ENCODE results near the gene NKX1-2.

Gene NKX1-2

DNA sequence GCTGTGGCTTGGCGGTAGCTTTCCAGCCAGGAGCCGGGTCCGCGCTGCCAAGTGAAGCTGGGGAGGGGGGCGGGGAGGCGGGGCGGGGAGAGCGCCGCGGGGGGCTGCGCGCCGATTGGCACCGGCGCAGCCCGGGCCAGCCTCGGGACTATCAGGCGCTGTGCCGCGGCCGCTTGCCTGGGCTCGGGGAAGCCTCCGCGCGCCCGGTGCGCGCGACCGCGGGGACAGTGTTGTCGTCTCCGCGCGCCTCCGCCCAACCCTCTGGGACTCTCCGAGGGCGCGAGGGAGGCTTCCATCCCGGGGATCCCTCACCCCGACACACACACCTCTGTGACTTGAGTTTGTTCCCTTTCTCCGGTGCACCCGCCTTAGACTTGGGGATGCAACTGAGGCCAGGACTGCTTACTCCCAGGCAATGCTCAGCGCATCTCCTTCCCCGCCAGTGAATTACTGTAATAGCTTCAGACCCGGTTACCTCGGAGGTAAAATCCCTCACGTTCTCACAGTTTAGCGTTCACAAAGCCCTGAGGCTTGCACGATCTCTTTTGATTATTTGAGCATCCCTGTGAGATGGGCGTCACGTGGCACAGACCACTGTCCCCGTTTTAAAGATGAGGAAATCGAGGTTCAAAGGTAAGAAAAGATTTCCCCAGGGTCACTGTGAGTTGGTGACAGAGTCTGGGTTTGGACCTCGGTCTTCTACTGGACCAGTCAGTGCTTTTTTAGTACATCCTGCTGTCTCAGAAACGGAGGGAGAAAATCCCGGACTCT, at the start of gene NKX1-2:
NKX1-2 (minus strand) TSS at position 24 of the 771 bp plus-strand sequence. CDS start 92 bp downstream, outside the sequence.
- DNase-seq (ENCODE audit: low read depth in 2 of 2): no peak

DNA sequence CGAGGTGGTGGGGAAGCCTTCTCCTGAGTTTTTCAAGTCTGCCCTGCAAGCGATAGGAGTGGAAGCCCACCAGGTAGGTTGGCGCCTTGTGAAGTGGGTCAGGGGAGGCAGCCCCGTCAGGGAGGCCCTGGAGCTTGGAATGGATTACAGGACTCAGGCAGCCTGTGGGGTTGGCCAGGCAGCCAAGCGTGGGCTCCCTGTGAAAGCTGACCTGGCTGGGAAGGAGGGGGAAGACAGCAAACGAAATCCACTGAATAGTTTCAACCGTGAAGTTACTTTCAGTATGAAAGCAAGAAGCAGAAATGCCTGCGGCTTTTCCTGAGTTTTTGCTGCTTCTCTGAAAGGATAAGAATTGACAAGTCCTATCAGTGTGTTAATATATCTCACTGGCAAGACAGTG, 48.2 kb upstream of the NKX1-2 start:
- DNase-seq (ENCODE audit: low read depth in 2 of 2): no peak

DNA sequence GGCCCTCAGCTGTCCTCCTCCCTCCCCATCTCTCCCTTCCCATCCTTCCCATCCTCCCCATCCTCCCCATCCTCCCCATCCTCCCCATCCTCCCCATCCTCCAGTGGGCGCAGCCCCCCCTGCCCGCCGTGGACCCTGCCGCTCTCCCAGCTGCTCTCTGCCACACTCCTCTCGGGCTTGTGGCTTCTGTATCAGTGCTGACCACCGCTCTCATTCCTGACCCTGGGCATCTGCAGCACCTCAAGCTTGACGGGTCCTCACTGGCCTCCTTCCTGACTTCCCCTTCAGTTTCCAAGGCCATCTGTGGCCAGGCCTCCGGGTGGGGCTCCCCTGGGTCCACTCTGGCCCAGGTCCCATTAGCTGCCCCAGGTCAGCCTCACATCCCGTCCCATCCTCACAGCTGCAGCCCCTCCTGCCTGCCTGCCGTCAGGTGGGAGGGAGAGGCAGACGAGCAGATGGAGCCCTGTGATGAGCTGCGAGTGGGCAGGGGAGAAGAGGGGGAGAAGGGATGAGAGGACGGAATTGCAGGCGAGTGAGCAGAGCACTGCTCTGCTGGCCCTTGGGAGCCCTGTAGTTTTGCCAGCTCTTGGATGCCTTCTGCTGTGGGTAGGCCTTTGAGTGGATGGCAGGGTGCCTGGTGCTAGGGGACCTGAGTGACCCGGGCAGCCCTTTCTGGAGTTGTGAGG, 47.5 kb upstream of the NKX1-2 start:
- DNase-seq (ENCODE audit: low read depth in 2 of 2): no peak

DNA sequence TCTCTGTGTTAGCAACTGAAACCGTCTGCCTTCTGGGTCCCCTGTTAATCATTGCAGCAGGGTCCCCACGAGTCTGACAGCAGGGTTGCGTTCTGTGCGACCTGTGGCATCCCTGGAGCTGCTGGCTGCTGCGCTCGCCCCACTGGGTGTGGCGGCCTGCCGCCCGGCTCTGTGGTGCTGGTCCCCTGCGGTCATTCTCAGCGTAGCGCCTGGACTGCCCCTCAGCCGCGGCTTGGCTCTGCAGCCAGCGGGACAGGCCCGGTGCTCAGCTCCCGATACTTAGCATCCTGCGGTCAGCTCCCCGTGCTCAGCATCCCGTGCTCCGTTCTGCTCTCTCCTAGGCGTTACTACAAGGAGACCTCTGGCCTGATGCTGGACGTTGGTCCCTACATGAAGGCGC, 46.8 kb upstream of the NKX1-2 start:
- DNase-seq (ENCODE audit: low read depth in 2 of 2): no peak

DNA sequence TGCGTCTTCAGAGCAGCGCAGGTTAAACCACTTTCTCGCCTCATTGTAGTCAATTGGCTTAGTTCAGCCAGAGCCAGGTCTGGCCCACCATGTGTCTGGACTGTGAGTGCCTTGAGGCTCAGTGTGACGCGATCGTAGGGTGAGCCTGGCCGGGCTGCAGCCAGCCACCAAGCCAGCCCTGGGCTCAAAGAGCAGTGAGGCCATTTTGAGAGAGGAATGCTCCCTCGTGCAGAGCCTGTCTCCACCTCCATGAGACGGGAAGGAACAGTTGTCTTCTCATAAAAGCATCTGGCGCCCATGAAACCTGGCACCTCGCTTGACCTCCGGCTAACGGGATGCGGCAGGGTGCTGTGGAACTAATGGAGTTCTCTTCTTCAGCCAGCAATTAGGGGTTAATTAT, 46.3 kb upstream of the NKX1-2 start:
- DNase-seq (ENCODE audit: low read depth in 2 of 2): no peak

DNA sequence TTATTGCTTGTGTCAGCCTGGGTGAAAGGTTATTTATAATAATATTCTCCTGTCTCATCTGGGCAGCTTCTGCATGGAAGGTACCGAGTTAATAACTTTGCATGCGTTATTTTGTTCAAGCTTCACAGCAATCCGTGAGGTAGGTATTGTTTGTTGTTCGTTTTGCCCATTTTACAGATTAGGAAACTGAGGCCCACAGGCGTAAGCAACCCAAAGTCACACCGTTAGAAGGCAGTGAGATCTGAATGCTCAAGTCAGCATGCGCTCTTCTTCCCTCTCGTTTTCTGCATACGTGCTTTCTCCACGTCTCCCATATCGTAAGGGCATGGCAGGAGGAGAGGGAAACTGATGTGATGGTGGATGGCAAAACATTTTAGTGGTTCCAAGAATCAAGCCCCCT, 45.9 kb upstream of the NKX1-2 start:
- no peak for DNase-seq (ENCODE audit: low read depth in 2 of 2)

DNA sequence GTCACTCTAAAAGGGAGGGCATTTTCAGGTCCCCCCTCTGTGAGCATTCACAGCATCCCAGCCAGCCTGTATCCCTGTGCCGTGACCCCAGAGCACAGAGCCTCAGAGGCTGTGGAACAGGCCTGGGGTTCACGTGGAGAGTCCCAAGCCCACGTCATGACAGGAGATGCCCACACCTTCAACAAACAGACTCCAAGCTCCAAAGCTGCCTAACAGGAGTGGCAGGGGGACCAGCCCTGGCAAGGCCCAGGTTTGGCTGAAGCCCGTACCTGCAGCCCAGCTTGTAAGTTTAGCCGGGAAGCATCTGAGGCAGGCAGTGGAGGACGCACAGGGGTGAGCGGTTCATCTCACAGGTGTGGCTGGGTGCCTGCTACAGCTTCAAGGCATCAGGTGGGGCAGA, 45.3 kb upstream of the NKX1-2 start:
- DNase-seq (ENCODE audit: low read depth in 2 of 2): no peak

DNA sequence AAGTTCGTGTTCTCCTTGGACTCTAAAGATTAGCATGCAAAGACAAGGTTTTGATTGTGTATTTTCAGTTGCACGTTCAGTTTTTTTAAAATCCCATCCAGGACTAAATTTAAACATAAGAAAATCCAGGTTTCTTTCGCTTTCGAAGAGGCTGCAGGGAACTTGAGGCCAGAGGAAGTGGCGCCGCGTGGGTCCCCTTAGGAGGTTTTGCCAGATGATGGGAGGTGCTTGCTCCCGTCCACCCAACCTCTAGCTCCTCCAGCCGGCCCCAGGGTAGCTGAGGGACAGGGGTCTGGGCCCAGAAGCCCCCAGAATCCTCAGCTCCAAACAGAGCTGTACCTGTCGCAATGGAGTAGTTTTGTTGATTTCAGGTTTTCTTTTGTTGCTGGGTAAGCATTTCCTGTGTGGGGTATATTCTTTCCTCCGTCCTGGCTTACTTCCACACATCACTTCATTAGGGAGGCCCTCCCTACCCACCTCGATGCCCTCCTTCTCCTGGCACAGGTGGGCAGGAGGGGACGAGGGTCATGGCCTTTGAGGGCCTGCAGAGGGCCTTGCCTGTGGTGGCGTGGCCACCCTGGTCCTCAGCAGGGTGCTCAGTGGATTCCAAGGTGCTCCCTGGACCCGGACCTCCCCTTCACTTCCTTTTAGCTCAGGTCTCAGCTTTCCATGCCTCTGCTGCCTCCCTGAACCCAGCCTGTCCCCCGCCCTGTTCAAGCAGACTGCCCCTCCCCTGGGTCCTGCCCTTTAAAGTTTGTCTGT, 44.4 kb upstream of the NKX1-2 start:
- DNase-seq (ENCODE audit: low read depth in 2 of 2): no peak

DNA sequence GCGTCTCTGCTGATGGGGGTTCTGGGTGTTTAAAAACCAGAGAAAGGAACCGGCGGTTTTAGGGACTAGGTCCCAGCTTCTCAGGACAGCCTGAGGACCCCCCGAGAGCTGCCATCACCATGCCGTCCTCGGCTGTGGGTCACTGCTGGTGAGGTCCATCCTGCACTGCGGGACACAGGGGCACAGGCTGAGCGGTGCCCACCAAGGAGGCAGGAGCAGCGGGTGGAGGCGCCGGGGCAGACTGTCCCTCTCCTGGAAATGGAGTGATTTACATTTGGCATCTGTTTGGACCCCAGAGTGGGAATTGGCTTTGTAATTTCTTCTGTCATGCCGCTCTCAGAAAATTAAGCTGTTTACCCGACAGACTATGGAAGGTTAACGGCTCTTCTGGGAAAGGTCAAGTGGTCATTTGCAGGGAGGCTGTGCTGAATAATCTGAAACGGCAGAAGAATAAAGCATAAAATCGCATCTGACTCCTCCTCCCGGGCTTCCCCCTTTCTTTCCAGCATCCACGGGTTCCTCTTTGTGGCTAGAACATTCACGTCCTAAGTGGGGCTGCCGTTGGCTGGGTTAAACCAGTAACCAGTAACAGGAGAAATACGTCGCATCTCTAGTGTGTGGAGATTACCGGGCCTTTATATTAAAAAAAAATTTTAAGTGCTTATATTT, 43.5 kb upstream of the NKX1-2 start:
- DNase-seq (ENCODE audit: low read depth in 2 of 2): no peak

DNA sequence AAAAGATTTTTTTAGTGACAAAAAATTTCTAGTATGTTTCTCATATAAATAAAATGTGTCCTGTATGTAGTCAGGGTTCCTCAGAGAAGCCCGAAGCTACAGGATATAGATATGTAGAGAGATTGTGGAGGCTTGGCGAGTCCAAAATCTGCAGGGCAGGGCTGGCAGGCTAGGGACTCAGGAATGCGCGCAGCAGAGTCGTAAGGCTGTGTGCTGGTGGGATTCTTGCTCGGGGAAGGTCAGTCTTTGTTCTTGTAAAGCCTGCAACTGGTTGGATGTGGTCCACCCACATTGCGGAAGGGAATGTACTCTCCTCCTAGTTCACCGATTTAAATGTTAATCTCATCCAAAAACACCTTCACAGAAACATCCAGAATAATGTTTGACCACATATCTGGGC, 42.4 kb upstream of the NKX1-2 start:
- no peak for DNase-seq (ENCODE audit: low read depth in 2 of 2)

DNA sequence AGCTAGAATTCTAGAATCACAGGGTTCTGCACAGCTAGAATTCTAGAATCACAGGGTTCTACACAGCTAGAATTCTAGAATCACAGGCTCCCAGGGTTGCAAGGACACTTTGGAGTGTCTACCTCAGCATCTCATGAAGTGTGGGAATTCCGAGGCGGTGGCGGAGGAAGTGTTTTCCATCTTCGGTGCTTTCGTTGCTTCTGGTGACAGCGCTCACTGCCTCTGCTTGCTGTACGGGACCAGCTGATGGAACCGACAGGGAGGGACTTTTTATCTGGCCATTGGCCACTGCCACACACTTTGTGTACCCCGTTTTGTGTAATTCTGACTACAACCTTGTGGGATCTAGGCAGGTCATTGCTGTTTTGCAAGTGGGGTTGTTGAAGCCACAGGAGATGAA, 41.3 kb upstream of the NKX1-2 start:
- DNase-seq (ENCODE audit: low read depth in 2 of 2): no peak

DNA sequence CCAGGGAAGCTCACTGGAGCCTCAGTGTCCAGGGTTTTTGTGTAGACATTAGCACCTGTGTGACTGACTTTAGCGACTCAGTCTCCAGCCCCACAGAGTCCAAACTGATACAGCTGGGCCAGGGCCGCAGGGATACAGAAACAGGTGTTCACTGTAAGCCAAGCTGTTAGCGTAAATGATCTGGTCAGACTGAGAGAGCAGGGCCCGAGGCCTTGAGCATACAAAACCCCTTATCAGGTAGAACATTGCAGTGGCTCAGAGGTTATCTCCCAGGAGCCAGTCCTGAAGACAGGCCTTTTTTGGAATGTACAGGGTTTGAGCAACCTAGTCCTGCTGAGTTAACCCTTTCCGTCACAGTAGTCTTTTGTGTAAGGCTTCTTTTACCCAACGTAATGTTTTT, 36.8 kb upstream of the NKX1-2 start:
- no peak for DNase-seq (ENCODE audit: low read depth in 2 of 2)

DNA sequence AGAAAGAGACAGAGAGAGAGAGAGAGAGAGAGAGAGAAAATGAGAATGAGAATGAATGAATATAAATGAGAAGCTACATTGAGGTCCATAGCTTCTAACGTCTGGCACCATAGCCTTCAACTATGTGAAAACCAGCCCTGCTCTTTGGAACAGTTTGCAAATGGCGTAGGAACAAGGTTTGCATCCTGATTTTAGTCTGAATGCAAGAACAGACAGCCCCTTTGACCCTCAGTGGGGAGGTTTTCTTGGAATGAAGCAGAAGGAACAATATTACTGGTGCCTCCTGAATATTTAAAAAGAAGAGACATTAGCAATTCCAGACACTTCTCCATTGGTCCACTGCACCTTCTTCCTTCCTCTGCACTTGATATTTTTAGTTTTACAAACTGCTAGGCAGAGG, 34.8 kb upstream of the NKX1-2 start:
- DNase-seq (ENCODE audit: low read depth in 2 of 2): no peak

DNA sequence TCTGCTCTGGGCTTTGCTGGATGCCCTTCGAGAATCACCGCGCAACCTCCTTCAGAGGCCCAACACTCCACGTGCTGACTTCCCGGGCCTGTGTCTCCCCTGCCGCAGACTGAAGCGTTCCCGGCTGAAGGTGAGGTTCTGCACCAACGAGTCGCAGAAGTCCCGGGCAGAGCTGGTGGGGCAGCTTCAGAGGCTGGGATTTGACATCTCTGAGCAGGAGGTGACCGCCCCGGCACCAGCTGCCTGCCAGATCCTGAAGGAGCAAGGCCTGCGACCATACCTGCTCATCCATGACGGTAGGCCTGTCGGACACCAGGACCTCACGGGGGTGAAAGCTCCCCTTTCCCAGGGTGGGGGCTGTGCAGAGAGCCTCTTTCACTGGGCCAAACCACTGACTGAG, 34.2 kb upstream of the NKX1-2 start:
- no peak for DNase-seq (ENCODE audit: low read depth in 2 of 2)

DNA sequence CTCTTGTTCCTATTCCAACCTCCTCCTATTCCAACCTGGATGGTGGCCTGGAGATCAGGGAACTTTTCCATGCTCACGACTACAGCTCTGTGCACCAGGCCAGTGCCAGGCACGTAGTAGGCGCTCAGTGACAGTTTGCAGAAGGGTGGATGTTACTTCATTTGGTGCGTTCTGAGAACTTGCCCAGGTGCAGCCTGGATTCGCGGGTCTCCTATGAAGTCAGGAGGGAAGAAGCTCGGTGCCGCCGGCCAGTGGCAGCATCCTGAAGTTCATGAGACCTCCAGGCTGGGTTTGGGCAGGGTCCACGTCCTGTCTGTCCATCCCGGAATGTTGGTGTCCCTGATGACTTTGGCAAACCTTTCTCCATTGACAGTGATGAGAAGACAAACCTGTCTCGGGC, 33.0 kb upstream of the NKX1-2 start:
- DNase-seq (ENCODE audit: low read depth in 2 of 2): no peak

DNA sequence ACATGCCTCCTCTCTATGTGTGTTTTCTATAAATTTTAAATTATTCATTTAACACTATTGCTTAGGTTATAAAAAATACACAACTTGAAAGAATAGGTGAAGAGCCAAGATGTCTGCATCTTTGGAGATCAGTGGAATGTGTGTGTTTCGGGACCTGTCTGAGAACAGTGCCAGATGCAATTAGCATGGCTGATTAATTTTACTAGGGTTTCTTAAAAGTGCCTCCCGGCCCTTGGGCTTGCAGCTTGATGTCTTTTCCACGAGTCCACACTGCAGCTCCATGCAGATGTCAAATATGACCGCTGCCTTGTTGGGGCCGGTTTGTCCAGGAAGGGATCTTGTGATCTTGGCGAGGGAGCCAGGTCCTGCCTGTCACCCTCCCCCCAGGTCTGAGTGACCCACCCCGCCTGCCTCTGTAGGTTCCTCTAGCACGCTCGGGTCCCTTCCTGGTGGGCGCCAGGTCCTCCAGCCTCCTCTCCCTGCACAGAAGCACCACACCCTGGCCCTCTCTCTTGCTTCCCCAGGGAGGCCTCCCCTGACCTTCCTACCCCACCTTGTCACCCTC, 32.5 kb upstream of the NKX1-2 start:
- DNase-seq (ENCODE audit: low read depth in 2 of 2): no peak

DNA sequence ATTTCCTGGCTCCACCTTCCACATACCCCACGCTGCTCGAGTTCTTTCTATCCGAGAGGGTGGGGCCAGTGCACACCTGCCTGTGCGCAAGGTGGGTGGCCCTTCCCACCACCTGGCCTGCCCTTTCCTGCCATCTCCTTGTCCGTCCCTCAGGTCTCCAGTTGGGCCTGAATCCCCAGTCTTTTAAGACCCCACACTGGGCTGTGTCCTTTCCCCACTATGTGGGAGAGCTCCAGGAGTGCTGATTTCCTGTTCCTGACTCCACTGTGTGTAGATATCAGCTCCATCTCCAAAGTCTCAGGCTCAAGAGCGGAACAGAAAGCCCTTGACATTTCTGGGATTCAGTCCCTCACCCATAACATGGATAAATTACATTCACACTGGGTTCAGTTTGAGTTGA, 31.9 kb upstream of the NKX1-2 start:
- no peak for DNase-seq (ENCODE audit: low read depth in 2 of 2)

DNA sequence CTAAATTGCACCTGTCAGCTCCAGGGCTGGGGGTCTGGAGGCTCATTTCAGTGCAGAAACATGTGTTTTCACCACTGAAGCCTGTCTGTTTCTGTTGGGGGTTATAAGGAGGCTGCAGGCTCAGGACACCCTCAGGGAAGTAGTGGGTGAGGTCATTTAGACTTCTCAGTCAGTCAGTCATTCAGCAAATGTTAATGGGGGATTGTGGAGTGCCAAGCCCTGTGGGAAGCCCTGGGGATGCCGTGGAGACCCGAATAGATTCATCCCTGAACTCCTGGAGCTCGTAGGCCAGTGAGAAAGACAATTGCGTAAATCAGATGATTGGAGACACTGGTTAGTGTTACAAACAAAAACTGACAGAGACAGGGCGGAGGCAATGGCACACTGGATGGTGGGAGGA, 31.0 kb upstream of the NKX1-2 start:
- DNase-seq (ENCODE audit: low read depth in 2 of 2): no peak

DNA sequence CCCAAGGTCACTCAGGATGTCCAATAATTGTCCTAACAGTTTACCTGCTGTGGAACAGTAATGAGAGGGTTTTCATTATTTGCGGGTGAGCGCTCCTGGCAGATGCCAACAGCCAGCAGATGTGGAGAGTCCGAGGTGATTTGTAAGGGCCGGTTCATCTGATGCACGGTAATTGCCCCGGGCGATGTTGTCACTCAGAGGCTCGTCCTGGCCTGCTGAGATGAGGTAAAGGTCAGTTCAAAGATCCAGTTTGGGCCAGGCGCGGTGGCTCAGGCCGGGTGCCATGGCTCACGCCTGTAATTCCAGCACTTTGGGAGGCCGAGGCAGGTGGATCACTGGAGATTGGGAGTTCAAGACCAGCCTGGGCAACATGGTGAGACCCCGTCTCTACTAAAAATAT, 28.7 kb upstream of the NKX1-2 start:
- no peak for DNase-seq (ENCODE audit: low read depth in 2 of 2)

DNA sequence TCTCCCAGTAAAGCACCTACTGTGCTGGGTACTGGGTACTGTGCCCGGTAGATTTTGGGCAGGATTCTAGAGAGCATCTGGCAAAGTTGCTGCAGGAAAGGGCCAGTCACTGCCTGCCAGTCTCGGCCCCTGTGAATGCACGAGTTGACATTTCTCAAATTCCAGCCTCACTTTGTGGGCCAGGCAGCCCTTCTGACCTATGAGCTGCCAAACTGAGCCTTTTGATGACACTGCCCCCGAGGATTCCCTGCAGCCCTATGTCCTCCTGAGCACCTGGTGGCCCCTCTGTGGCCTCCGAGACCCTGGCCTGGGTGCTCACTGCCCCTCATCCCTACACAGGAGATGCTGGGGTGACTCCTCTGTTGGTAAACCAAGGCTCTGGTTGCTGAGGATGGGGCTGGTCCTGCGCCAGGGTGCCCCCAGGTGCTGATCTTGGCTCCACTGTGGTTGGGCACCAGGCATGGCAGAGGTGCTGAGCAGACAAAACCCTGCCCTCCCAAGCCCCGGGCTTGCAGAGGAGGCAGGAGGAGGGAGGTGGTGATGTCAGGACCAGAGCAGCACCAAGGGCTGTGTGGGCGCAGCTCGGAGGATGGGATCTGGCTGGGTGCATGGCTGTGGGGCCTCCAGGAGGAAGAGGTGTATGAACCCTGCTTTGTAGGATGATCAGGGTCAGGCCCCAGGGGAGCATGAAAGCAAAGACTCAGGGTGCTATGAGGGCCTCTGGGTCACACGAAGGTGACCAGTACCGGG, 28.0 kb upstream of the NKX1-2 start:
- no peak for DNase-seq (ENCODE audit: low read depth in 2 of 2)

DNA sequence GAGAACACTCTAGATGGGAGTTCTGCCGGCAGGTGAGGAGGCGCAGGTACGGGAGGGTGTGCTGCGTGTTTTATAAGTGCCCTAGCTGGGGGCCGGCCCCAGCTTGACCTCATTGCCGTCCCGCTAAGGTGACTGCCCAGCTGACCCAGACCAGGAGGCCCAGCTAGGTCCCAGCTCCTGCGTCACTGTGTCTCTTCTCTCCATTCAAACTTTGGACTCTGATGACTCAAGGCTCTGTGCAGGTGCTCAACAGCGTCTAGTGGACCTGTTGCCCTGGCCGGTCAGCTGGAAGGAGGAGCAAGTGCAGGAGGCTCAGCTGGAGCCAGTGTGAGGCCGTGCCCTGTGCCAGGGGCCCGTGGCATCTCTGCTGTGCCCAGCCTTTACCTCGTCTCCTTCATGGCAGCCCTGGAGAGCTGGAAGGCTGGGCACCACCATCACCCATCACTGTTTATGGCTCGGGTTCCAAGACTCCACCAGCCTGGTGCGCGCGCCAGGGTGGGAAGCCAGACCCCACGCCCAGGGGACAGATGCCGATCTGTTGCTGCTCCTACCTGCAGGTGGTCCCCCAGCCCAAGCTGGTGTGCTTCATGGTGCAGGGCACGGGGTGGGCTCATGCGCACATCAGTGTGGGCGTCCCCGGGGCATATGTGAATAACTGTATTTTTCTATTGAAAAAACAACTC, 26.3 kb upstream of the NKX1-2 start:
- DNase-seq (ENCODE audit: low read depth in 2 of 2): no peak

Measured in stimulated activated CD8-positive, alpha-beta memory T cell treated with anti-CD3 and anti-CD28 coated beads, Interleukin-2, amount 100 ng/mL, for 48 hours (primary cell).